NCI-H187 treated with DMSO at 0.1 percent for 48 hours (cell line): Measurements from ENCODE around the gene CEACAM5.
A peak's percentile ranks its signal among the peaks of the same experiment; 100 is the strongest.

Experiments used
- DNase-seq: peaks from one replicate; lab custom pipeline; 2025; lab: John Stamatoyannopoulos, UW

The CEACAM5 gene

DNA sequence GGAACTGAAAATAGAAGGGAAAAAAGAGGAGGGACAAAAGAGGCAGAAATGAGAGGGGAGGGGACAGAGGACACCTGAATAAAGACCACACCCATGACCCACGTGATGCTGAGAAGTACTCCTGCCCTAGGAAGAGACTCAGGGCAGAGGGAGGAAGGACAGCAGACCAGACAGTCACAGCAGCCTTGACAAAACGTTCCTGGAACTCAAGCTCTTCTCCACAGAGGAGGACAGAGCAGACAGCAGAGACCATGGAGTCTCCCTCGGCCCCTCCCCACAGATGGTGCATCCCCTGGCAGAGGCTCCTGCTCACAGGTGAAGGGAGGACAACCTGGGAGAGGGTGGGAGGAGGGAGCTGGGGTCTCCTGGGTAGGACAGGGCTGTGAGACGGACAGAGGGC, at the start of gene CEACAM5:
TSS of gene CEACAM5 (plus strand) at position 146 of the 400 bp plus-strand sequence. CDS start at position 252, 106 bp downstream.
- DNase-seq: peak; percentile 49

DNA sequence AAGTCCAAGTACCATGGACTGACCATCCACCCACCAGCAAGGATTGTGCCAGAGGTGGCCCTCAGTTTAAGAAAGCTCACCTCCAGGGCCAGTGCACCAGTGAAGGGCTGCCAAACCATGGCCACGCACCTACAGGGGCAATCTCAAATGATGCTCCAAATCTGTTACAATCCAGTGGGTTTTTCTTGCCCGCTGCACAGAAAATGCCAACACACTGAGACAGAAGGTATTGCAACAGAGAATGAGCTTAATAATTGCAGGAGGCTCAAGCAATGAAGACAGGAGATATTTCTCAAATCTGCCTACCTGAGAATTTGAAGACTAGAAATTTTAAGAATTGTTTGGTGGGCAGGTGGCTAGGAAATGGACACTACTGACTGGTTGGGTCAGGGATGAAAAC, 42.4 kb upstream of the CEACAM5 start:
- DNase-seq: no peak

DNA sequence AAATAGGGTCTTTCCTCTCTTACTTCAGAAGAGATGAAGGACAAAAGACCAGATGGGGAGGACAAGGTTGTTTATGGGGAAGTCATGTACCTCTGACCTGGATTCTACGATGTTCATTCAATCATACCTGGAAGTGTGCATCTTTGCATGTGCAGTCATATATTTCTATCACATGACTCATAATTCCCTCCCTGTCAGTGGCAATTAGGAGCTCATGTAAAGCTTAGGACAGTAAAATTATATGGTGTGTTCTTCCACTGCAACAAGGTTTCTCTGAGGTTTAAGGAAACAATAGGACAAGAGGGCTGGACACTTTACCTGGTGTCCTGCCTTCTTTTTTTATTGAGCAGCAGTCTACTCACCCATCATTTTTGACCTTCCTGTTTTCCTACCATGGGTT, 40.1 kb upstream of the CEACAM5 start:
- DNase-seq: no peak

DNA sequence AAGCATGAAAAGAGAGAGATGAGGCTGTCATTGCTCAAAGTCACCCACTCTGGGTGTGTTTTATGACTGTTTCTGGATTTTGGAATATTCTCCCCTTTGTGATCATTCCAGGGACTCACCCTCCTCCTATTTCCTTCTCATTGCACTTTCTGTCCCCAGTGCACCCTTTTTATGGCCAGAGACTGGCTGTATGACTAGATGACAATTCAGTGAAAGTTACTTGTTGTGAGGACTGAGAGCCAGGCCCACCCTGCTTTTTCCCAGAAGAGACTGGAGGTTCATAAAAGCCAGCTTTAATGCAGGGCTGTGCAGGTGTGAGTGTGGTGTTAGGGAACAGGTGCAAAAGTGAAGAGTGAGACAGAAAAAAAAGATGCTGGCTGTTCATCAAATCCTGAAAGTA, 37.7 kb upstream of the CEACAM5 start:
- DNase-seq: no peak

DNA sequence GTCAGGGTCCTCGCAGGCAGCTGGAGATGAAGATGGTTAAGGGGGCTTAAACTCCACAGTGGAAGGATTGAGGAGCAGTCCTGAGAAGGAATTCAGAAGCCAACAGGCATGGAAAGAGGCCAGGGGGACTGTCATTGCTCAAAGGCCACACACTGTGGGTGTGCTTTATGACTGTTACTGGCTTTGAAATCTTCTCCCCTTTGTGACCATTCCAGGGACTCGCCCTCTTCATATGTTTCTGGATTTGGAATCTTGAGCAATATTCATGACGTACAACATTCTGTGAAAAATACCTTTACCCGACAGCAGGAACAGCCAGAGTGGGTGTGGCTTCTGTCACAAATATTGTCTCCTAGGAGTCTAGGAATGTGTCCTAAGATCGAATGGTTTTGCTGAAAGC, 36.9 kb upstream of the CEACAM5 start:
- DNase-seq: no peak

DNA sequence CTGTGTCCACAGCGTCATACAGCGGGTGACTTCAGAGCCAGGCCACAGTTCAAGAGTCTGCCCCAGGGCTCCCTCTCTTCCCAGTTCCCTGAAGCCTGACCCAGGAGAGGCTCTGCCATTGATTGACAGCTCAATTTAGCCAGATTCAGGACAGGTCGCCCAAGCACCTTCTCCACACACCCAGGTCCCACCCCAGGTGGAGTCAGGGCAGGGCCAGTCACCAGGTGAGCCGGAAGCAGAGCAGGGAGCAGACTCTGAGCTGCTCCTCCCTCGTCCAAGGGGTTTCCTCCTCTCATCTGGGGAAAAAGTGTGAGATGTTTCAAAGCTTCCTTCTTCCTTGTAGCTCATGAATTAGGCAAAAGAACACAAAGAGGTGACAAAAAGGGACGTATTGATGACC, 26.0 kb upstream of the CEACAM5 start:
- DNase-seq: no peak

DNA sequence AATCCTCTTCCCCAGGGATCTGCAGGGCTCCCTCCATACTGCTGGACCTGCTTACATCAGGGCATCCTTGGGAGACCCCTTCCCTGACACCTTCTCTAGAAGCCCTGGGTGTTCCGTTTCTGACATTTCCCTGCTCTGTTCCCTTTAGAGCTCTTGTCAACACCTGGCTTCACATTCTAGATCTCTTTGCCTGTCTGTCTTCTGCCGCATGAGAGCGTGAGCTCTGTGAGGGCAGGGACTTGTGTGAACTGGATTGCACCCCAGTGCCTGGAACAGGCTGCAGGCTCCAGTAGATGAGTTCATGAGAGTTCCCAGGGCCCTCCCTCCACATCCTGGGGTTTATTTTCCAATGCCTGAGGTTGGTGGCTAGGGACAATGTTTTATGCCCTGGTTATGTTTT, 21.0 kb upstream of the CEACAM5 start:
- DNase-seq: no peak

DNA sequence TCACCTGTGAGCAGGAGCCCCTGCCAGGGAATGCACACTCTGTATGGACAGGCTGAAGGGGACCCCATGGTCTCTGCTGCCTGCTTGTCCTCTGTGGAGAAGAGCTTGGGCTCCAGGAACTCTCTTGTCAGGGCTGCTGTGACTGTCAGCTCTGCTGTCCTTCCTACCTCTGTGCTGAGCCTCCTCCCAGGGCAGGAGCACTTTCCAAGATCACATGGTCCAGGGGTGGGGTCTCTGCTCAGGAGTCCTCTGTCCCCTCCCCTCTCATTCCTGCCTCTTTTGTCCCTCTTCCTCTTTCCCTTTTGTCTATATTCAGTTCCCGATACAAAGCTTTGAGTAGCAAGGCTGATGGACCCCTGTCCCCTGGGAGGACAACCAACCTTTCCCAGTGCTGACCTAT, 20.3 kb upstream of the CEACAM5 start, which contains the start of gene CEACAM7:
TSS of gene CEACAM7 (minus strand) at position 173 of the 400 bp plus-strand sequence. CDS start at position 68, 105 bp downstream.
- DNase-seq: no peak

DNA sequence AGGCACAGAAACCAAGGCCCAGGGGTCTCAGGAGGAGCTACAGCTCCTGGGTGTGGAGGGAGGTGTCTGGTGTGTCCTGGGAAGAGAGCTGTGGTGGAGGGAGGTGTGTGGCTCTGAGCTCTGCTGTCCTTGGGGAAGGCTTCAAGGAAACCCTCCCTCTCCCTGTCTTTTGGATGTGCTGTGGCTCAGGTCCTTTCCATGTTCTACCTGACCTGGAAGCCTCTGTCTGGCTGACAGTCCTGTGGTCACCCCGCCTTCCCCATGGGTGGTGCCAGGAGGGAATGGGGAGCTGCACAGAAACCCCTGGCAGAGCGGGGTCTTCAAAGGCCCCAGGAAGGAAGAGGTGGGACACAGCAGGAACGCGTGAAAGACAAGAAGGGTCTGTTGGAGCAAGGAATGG, 19.7 kb upstream of the CEACAM5 start:
- no peak for DNase-seq

DNA sequence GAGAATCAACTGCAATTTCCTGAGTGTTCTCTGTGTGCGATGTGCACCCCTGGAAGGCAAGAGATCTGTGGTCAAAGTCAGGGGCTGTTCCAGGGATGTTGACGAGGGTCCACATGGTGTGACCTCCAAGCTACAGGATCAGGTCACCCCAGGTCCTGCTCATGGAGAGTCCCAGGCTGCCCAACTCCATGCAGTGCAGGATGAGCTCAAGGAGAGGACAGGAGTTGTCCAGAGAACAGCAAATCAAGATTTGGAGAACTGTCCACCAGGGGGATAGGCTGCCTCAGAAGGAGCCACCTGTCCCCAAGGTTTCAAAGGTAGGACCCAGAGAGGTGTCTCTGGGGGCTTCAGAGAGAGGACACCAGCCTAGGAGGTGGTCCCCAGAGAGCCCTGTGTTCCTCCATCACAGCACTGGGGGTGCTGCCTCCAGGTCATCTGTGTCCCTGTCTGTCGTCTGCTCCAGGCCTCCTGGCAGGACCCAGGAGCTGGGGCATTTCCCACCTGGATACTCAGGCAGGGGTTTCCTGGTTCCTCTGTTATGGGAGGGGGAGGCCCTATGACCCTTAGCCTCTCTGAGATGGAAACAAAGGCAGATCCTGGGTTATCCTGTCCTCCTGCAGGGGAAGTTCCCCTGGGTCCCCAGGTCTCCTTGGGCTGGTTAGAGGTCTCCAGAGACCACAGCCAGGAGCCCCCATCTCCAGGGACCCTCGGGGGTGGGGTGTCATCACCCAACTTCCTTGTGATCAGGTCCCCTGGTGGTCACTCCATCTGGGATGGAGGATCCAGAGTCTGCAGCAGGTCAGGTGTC, 18.2 kb upstream of the CEACAM5 start:
- DNase-seq: no peak

DNA sequence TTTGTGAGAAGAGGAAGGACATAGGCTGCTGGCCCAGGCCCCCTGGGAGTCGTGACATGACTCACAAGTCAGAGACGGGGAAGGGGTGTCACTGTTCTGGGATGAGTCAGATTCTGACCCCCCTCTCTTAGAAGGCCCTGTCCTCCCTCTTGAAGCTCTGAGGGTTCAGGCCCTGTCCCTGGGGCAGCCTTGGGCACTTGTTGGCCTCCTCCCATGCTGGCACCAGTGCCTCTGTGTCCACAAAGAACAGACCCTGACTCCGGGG, 17.7 kb upstream of the CEACAM5 start:
- DNase-seq: no peak

DNA sequence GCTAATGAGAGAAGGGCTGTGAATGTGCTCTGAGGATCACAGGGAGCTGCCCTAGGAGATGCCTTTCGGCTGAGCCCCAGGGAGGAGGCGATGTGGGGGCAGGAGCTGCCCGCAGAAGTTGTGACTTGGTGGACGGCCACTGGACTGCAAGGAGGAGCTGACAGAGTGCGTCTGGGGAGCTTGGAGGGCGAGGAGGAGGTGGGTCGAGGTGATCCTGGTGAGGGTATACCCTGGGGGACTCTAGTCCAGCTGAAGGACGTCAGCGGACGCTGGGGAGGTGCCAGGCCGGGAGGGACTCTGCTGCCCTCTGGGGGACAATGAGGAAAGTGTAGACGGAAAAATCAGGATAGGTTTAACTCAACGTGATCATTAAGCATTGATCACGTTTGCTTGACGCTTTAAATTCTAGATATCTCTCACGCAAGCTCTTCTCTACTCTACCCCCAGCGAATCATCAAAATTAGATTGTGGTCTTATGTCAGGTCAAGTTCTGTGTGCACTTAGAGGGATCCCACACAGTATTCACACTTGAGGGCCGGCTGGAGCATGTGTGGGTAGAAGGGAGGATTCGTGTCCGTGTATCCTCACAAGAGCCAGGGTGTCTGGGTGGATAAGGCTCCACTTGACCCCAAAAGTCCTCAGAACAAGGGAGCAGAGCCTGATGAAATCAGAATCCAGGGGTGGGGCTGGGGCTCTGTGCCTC, 17.0 kb upstream of the CEACAM5 start:
- no peak for DNase-seq

DNA sequence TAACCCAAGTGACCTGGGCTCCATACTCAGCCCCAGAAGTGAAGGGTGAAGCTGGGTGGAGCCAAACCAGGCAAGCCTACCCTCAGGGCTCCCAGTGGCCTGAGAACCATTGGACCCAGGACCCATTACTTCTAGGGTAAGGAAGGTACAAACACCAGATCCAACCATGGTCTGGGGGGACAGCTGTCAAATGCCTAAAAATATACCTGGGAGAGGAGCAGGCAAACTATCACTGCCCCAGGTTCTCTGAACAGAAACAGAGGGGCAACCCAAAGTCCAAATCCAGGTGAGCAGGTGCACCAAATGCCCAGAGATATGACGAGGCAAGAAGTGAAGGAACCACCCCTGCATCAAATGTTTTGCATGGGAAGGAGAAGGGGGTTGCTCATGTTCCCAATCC, 14.2 kb upstream of the CEACAM5 start:
- DNase-seq: no peak

DNA sequence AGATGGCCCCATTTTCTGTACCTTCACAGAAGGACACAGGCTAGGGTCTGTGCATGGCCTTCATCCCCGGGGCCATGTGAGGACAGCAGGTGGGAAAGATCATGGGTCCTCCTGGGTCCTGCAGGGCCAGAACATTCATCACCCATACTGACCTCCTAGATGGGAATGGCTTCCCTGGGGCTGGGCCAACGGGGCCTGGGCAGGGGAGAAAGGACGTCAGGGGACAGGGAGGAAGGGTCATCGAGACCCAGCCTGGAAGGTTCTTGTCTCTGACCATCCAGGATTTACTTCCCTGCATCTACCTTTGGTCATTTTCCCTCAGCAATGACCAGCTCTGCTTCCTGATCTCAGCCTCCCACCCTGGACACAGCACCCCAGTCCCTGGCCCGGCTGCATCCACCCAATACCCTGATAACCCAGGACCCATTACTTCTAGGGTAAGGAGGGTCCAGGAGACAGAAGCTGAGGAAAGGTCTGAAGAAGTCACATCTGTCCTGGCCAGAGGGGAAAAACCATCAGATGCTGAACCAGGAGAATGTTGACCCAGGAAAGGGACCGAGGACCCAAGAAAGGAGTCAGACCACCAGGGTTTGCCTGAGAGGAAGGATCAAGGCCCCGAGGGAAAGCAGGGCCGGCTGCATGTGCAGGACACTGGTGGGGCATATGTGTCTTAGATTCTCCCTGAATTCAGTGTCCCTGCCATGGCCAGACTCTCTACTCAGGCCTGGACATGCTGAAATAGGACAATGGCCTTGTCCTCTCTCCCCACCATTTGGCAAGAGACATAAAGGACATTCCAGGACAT, 13.4 kb upstream of the CEACAM5 start:
- DNase-seq: no peak

DNA sequence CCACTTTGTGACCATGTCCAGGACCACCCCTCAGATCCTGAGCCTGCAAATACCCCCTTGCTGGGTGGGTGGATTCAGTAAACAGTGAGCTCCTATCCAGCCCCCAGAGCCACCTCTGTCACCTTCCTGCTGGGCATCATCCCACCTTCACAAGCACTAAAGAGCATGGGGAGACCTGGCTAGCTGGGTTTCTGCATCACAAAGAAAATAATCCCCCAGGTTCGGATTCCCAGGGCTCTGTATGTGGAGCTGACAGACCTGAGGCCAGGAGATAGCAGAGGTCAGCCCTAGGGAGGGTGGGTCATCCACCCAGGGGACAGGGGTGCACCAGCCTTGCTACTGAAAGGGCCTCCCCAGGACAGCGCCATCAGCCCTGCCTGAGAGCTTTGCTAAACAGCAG, 12.7 kb upstream of the CEACAM5 start:
- DNase-seq: no peak

DNA sequence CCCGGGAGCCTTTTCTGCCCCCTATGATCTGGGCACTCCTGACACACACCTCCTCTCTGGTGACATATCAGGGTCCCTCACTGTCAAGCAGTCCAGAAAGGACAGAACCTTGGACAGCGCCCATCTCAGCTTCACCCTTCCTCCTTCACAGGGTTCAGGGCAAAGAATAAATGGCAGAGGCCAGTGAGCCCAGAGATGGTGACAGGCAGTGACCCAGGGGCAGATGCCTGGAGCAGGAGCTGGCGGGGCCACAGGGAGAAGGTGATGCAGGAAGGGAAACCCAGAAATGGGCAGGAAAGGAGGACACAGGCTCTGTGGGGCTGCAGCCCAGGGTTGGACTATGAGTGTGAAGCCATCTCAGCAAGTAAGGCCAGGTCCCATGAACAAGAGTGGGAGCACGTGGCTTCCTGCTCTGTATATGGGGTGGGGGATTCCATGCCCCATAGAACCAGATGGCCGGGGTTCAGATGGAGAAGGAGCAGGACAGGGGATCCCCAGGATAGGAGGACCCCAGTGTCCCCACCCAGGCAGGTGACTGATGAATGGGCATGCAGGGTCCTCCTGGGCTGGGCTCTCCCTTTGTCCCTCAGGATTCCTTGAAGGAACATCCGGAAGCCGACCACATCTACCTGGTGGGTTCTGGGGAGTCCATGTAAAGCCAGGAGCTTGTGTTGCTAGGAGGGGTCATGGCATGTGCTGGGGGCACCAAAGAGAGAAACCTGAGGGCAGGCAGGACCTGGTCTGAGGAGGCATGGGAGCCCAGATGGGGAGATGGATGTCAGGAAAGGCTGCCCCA, 11.8 kb upstream of the CEACAM5 start:
- no peak for DNase-seq

DNA sequence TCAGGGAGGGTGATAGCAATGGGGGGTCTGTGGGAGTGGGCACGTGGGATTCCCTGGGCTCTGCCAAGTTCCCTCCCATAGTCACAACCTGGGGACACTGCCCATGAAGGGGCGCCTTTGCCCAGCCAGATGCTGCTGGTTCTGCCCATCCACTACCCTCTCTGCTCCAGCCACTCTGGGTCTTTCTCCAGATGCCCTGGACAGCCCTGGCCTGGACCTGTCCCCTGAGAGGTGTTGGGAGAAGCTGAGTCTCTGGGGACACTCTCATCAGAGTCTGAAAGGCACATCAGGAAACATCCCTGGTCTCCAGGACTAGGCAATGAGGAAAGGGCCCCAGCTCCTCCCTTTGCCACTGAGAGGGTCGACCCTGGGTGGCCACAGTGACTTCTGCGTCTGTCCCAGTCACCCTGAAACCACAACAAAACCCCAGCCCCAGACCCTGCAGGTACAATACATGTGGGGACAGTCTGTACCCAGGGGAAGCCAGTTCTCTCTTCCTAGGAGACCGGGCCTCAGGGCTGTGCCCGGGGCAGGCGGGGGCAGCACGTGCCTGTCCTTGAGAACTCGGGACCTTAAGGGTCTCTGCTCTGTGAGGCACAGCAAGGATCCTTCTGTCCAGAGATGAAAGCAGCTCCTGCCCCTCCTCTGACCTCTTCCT, 11.1 kb upstream of the CEACAM5 start:
- no peak for DNase-seq

DNA sequence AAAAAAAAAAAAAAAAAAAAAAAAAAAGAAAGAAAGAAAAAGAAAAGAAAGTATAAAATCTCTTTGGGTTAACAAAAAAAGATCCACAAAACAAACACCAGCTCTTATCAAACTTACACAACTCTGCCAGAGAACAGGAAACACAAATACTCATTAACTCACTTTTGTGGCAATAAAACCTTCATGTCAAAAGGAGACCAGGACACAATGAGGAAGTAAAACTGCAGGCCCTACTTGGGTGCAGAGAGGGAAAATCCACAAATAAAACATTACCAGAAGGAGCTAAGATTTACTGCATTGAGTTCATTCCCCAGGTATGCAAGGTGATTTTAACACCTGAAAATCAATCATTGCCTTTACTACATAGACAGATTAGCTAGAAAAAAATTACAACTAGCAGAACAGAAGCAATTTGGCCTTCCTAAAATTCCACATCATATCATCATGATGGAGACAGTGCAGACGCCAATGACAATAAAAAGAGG, 9.6 kb upstream of the CEACAM5 start:
- DNase-seq: no peak

DNA sequence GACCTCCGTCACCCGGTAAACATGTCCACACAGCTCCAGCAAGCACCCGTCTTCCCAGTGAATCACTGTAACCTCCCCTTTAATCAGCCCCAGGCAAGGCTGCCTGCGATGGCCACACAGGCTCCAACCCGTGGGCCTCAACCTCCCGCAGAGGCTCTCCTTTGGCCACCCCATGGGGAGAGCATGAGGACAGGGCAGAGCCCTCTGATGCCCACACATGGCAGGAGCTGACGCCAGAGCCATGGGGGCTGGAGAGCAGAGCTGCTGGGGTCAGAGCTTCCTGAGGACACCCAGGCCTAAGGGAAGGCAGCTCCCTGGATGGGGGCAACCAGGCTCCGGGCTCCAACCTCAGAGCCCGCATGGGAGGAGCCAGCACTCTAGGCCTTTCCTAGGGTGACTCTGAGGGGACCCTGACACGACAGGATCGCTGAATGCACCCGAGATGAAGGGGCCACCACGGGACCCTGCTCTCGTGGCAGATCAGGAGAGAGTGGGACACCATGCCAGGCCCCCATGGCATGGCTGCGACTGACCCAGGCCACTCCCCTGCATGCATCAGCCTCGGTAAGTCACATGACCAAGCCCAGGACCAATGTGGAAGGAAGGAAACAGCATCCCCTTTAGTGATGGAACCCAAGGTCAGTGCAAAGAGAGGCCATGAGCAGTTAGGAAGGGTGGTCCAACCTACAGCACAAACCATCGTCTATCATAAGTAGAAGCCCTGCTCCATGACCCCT, 9.0 kb upstream of the CEACAM5 start:
- DNase-seq: no peak

DNA sequence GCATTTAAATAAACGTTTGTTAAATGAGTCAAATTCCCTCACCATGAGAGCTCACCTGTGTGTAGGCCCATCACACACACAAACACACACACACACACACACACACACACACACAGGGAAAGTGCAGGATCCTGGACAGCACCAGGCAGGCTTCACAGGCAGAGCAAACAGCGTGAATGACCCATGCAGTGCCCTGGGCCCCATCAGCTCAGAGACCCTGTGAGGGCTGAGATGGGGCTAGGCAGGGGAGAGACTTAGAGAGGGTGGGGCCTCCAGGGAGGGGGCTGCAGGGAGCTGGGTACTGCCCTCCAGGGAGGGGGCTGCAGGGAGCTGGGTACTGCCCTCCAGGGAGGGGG, 8.5 kb upstream of the CEACAM5 start:
- DNase-seq: no peak
